Peyer's patch (tissue), 4 donors: Measurements from ENCODE around the gene ZNF554. TPM values are rescaled to one million over a fixed set of nuclear protein-coding genes. Genes with fewer than 3 reads are reported as not detected.

Experiments
- DNase-seq, 3 donors: peaks; one replicate each; pipeline ENCODE4 v3.0.0-alpha.2; 2017 to 2019
- H3K27ac ChIP-seq, 4 donors: fragments of 200-600 bp; sonication (generic); one replicate each; pipeline ENCODE4 v1.5.1; 2016 to 2019
- H3K27me3 ChIP-seq, 2 donors: fragments of 200-600 bp; sonication (generic); one replicate each; pipeline ENCODE4 v1.5.1; 2019
- H3K36me3 ChIP-seq, 3 donors: fragments of 200-600 bp; sonication (generic); one replicate each; pipeline ENCODE4 v1.5.1; 2016 to 2019
- H3K4me1 ChIP-seq, 4 donors: fragments of 200-600 bp; sonication (generic); one replicate each; pipeline ENCODE4 v1.5.1; 2016 to 2019
- H3K4me3 ChIP-seq, 4 donors: fragments of 200-600 bp; sonication (generic); 1 replicate in 3 of 4; 2 replicates in 1 of 4; pipeline ENCODE4 v1.5.1; 2016 to 2019; ENCODE audit warnings: mild to moderate bottlenecking in 1 of 4
- H3K9me3 ChIP-seq, 4 donors: fragments of 200-600 bp; sonication (generic); one replicate each; pipeline ENCODE4 v1.5.1; 2016 to 2019; ENCODE audit warnings: mild to moderate bottlenecking in 1 of 4
- POLR2A ChIP-seq, 2 donors: fragments of 450-650 bp; IDR thresholded peaks; one replicate each; pipeline ENCODE4 v1.5.1; 2017; ENCODE audit warnings: antibody characterized with exemption in 2 of 2, mild to moderate bottlenecking in 2 of 2, moderate library complexity in 2 of 2
- total RNA-seq, 4 donors: library from RNA; depleted of rRNA; stranded (reverse); fragments of >200 nt; gene quantifications; one replicate each; pipeline ENCODE4 v1.1.0, GENCODE V29; 2016
- TF ChIP-seq, protein P1 (sequence below), 6 experiments: fragments of 450-650 bp in 4 of 6; fragments of 200-600 bp in 2 of 6; sonication (generic) in 1 of 6; IDR thresholded peaks; one replicate each; pipeline ENCODE4 v1.5.1; 2017 to 2019; ENCODE audit warnings: antibody characterized with exemption in 6 of 6, mild to moderate bottlenecking in 3 of 6, moderate library complexity in 1 of 6

The ZNF554 gene
- total RNA-seq, 4 donors from 2014 or later, result 2.5 to 15.4 (median 6.7) TPM

DNA sequence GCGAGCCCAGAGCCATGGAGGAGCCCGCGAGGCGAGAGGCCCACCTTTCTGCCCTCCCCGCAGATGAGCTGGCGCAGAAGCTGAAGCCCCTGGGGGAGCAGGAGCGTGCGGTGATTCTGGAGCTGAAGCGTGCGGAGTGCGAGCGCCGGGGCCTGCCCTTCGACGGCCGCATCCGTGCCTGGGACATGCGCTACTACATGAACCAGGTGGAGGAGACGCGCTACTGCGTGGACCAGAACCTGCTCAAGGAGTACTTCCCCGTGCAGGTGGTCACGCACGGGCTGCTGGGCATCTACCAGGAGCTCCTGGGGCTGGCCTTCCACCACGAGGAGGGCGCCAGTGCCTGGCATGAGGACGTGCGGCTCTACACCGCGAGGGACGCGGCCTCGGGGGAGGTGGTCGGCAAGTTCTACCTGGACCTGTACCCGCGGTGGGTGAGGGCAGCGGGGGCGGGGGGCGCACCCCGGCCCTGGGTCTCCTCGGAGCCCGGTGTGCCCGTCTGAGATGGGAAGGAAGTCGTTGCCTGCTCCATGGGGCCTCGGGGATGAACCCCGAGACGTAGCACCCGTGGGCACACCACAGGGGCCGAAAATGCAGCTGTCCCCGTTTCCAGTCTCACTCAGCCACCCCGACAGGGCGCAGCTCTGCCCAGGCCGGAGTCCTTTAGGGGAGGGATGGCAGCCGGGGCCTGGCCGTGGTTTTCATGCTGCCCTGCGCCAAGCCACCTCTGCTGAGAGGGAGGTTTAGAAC is 12.1 kb upstream of the ZNF554 start:
- H3K4me3 ChIP-seq, result no peak overlapping the region
- H3K36me3 ChIP-seq, result peaks cover 0 to 37% (median 0%) of the 10 kb centered on the region in 3 donors

DNA sequence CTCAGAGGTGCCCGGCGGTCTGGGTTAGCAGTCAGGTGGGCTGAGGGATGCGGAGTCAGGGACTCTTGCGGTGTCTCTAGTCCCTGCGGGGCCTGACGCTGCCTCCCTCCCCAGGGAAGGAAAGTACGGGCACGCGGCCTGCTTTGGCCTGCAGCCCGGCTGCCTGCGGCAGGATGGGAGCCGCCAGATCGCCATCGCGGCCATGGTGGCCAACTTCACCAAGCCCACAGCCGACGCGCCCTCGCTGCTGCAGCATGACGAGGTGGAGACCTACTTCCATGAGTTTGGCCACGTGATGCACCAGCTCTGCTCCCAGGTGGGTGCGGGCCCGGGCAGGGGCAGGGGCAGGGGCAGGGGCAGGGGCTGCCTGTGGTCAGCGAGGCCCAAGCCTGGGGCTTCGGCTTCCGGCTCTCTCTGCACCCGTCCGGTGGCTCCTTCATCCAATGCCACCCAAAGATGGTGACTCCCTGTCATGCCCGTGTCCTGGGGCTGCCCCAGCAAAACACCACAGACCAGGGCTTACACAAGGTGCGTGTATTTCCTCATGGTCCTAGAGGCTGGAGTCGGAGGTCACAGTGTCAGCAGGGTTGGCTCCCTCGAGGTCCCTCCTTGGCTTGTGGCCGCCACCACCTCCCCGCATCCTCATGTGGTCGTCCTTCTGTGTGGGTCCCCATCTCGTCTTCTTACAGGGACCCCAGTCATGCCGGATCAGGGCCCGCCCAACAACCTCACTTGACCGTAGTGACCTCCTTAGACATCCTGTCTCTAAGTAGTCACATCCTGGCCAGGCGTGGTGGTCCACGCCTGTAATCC is 11.3 kb upstream of the ZNF554 start:
- TF ChIP-seq, protein P1, sequence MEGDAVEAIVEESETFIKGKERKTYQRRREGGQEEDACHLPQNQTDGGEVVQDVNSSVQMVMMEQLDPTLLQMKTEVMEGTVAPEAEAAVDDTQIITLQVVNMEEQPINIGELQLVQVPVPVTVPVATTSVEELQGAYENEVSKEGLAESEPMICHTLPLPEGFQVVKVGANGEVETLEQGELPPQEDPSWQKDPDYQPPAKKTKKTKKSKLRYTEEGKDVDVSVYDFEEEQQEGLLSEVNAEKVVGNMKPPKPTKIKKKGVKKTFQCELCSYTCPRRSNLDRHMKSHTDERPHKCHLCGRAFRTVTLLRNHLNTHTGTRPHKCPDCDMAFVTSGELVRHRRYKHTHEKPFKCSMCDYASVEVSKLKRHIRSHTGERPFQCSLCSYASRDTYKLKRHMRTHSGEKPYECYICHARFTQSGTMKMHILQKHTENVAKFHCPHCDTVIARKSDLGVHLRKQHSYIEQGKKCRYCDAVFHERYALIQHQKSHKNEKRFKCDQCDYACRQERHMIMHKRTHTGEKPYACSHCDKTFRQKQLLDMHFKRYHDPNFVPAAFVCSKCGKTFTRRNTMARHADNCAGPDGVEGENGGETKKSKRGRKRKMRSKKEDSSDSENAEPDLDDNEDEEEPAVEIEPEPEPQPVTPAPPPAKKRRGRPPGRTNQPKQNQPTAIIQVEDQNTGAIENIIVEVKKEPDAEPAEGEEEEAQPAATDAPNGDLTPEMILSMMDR (IDR thresholded peaks at IDR 0.05), result no peak
- no peak for TF ChIP-seq POLR2A (IDR thresholded peaks at IDR 0.05)
- DNase-seq, result peak in 1 of 3 donors; percentile 37
- Histone ChIP-seq H3K4me1 (peaks cover 0 to 20% (median 2%) of the 10 kb centered on the region in 4 donors), H3K27ac (no peak overlapping the region), H3K4me3 (no peak overlapping the region), H3K9me3 (no peaks in the 10 kb centered on the region), H3K27me3 (no peaks in the 10 kb centered on the region), H3K36me3 (peaks cover 0 to 42% (median 0%) of the 10 kb centered on the region in 3 donors)

More for the DNA sequence above, 12.1 kb upstream of the ZNF554 start:
- no peaks in the 10 kb centered on the region for H3K9me3 ChIP-seq
- no peaks in the 10 kb centered on the region for H3K27me3 ChIP-seq
- peaks cover 0 to 15% (median 2%) of the 10 kb centered on the region in 4 donors for H3K4me1 ChIP-seq
- TF ChIP-seq POLR2A (IDR thresholded peaks at IDR 0.05), result no peak
- TF ChIP-seq, protein P1 (IDR thresholded peaks at IDR 0.05), result no peak
- H3K27ac ChIP-seq, result no peak overlapping the region
- DNase-seq, result no peak

DNA sequence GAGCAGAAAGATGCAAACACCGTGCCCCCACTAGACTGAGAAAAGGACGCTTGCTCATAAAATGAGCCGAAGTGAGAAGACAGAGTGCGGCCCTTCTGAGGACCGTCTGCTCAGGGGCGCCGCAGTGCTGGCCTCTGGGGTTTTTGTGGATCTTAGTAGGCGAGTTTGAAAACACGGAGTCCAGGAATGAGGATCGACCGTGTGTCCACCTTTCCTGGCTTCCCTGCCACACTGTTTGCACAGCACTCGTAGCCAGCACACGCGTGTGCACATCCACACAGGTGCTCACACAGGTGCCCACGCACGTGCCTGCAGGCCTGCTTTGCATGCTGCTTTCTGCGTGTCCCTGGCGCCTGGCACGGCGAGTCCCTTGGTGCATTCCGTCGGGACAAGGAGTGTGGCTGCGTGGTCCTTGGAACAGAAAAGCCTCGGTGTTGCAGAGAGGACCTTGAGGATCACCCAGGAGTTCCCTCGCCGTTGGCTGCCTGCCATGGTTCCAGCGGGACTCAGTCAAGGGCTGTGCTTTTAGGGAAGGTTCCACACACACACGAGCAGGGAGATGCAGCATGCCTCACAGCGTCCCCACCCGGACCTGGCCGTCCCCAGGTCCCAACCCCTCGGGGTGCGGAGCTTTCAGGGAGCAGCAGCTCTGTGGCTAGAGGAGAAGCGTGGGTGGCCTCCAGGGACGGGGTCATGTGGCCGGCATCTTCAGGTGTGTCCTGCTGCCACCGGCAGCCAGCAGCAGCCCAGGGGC is 10.1 kb upstream of the ZNF554 start:
- H3K36me3 ChIP-seq, result peaks cover 0 to 42% (median 0%) of the 10 kb centered on the region in 3 donors
- H3K27ac ChIP-seq, result no peak overlapping the region
- H3K4me1 ChIP-seq, result peaks cover 0 to 20% (median 2%) of the 10 kb centered on the region in 4 donors
- no peaks in the 10 kb centered on the region for H3K9me3 ChIP-seq
- DNase-seq, result peak in 1 of 3 donors; percentile 37
- H3K4me3 ChIP-seq, result no peak overlapping the region
- no peaks in the 10 kb centered on the region for H3K27me3 ChIP-seq
- TF ChIP-seq, protein P1 (IDR thresholded peaks at IDR 0.05), result no peak
- TF ChIP-seq POLR2A (IDR thresholded peaks at IDR 0.05), result no peak

DNA sequence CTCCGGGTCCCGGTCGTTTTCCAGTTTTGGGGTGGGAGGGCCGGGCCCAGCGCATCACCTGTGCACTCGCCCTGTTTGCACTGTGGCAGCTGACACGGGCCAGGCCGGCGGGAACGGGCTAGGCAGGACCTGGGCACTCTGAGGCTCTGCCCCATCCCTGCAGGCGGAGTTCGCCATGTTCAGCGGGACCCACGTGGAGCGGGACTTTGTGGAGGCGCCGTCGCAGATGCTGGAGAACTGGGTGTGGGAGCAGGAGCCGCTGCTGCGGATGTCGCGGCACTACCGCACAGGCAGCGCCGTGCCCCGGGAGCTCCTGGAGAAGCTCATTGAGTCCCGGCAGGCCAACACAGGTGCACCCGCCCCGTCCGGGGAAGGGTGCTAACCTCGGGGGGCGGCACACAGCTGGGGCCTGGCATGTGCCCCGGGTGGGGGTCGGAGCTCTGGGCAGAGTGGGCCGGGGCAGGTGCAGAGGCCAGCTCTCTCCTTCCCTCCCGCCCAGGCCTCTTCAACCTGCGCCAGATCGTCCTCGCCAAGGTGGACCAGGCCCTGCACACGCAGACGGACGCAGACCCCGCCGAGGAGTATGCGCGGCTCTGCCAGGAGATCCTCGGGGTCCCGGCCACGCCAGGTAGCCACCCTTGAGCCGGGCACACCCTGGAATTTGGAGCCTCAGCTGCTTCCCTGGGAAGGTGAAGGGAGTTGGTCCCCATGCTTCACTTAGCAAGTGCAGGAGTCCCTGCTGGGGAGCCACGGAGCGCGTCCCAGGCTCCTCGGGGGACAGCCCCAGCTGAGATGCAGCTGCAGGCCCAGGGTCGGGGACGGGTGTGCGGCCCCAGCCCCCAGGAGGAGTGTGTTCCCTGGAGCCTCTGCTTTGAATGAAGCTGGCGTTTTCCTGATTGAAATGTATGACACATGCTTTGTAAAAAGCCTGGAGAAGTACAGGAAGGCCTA is 9.3 kb upstream of the ZNF554 start:
- no peaks in the 10 kb centered on the region for H3K27me3 ChIP-seq
- peaks cover 0 to 35% (median 0%) of the 10 kb centered on the region in 3 donors for H3K36me3 ChIP-seq

More for the DNA sequence above, 9.3 kb upstream of the ZNF554 start:
- H3K4me1 ChIP-seq, result peaks cover 0 to 20% (median 2%) of the 10 kb centered on the region in 4 donors
- TF ChIP-seq, protein P1 (IDR thresholded peaks at IDR 0.05), result no peak
- TF ChIP-seq POLR2A (IDR thresholded peaks at IDR 0.05), result no peak
- no peaks in the 10 kb centered on the region for H3K9me3 ChIP-seq
- no peak overlapping the region for H3K4me3 ChIP-seq
- peak in 1 of 3 donors; percentile 47 for DNase-seq
- peak overlapping the region in 2 of 4 donors; percentile 87 to 98 for H3K27ac ChIP-seq
